WERI-Rb-1 (cell line): Measurements from ENCODE around the gene SCRT2.

Experiments
- DNase-seq: peaks from one replicate; pipeline ENCODE4 v3.0.0-alpha.2; 2020
- H3K27ac ChIP-seq: fragments of 250-450 bp; sonication (Bioruptor Pico); 2 replicates; pipeline ENCODE4 v1.5.1; 2020; ENCODE audit warnings: mild to moderate bottlenecking, moderate library complexity
- H3K27me3 ChIP-seq: fragments of 250-450 bp; sonication (Bioruptor Pico); 2 replicates; pipeline ENCODE4 v1.5.1; 2021; ENCODE audit warnings: mild to moderate bottlenecking, low read depth, moderate library complexity; ENCODE audit not compliant: insufficient read depth, severe bottlenecking
- H3K36me3 ChIP-seq: fragments of 250-450 bp; sonication (Bioruptor Pico); 2 replicates; pipeline ENCODE4 v1.5.1; 2020; ENCODE audit warnings: mild to moderate bottlenecking, moderate library complexity
- H3K4me3 ChIP-seq: 2 replicates; pipeline ENCODE4 v1.5.1; 2011; ENCODE audit warnings: low read depth, mild to moderate bottlenecking, control low read depth, low read length
- H3K9me3 ChIP-seq: fragments of 250-450 bp; sonication (Bioruptor Pico); 2 replicates; pipeline ENCODE4 v1.5.1; 2021; ENCODE audit warnings: mild to moderate bottlenecking, moderate library complexity; ENCODE audit not compliant: severe bottlenecking
- TF ChIP-seq, protein P1 (sequence below): IDR thresholded peaks from 2 replicates; pipeline ENCODE4 v1.5.1; 2011; ENCODE audit warnings: low read depth, mild to moderate bottlenecking, control low read depth, inconsistent platforms, low read length

The SCRT2 gene

DNA sequence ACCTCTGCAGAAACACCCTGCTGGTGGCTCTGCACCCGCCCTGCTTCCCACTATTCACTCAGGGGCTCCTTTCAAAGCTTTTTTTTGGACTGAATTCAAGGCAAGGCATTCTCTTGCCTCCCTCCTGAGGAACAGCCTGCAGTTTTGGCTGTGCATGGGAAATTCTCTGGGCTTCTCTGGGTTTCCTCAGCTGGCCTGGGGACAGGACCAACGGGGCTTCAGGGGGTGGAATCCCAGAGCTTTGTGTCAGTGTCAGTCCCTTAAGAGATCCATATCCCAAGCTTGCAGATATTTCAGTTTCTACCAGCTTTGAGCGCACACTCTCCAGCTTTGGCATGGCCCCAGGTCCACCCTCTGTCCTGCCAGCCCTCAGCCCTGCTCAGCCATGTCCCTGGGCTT is 2.0 kb downstream of the SCRT2 start:
- Histone ChIP-seq H3K36me3 (no peaks in the 10 kb centered on the region; the same call in 1 of the 2 replicates), H3K27me3 (no peaks in the 10 kb centered on the region), H3K27ac (no peak overlapping the region), H3K9me3 (no peaks in the 10 kb centered on the region), H3K4me3 (no peak overlapping the region)
- TF ChIP-seq, protein P1, sequence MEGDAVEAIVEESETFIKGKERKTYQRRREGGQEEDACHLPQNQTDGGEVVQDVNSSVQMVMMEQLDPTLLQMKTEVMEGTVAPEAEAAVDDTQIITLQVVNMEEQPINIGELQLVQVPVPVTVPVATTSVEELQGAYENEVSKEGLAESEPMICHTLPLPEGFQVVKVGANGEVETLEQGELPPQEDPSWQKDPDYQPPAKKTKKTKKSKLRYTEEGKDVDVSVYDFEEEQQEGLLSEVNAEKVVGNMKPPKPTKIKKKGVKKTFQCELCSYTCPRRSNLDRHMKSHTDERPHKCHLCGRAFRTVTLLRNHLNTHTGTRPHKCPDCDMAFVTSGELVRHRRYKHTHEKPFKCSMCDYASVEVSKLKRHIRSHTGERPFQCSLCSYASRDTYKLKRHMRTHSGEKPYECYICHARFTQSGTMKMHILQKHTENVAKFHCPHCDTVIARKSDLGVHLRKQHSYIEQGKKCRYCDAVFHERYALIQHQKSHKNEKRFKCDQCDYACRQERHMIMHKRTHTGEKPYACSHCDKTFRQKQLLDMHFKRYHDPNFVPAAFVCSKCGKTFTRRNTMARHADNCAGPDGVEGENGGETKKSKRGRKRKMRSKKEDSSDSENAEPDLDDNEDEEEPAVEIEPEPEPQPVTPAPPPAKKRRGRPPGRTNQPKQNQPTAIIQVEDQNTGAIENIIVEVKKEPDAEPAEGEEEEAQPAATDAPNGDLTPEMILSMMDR = no peak
- no peak for DNase-seq

DNA sequence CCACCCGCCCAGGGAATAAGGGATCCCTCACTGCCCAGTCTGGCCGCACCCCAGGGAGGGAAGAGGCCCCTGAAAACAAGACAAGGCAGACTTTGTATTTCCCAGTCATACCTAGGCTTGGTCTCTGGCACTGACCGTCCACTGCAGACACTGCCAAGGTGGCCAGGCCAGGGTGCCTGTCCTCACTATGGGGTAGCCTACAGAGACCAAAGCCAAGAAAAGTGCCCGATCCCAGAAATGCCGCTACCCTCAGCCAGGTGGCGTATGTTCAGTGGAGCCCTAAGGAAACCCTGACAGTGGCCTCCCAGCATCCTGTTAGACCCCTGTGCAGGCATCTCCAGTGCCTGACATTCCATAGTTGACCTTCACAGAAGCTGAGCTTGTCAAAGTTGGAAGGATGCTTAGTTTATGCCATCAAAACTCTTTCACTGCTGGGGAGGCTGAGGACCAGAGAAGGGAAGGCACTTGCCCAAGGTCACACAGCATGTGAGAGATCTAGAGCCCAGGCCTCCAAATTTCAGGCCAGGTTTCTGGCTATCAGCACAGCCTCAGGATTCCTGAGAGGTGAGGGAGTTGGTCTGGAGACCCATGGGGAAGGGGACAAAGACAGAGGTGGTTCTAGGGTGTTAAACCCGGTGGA is 2.5 kb downstream of the SCRT2 start:
- TF ChIP-seq, protein P1 = peak; percentile 63
- Histone ChIP-seq H3K36me3 (no peaks in the 10 kb centered on the region; the same call in 1 of the 2 replicates), H3K27ac (no peak overlapping the region), H3K4me3 (no peak overlapping the region), H3K27me3 (no peaks in the 10 kb centered on the region), H3K9me3 (no peaks in the 10 kb centered on the region)
- DNase-seq = peak; percentile 36

DNA sequence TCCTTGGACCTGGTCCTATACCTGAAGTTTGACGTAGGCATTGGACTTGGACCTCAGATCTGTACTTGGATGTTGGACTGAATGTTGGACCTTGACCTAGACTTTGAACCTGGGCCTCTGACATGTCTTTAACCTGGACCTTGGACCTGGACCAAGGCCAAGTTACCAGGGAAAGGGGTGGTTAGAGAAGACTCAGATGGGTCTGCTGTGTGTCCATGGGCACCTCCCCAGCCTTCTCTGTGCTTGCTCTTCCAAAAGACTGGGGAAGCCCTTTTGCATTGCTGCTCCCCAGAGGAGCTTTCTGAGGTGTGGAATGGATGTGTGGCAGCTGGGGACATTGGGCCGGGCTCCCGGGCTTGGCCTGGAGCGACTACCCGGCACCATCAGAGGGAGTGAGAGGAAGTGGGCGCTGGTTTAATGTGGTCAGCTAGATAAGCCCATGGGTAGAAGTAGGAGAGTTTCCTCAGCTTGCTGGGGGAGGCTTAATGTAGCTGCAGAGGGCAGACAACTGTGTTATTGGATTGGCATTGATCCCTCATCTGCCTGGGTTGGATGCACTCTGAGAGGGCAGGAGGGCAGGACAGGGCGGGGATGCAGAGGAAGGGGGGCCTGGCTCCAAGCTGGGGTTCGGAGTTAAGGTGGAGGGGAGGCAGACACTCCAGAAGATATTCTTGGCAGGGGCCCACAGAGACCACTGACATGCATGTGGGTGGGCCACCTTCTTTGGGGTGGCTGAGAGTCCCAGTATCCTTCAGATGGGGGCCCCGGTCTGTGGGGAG is 4.2 kb downstream of the SCRT2 start:
- Histone ChIP-seq H3K9me3 (no peaks in the 10 kb centered on the region), H3K27ac (no peak overlapping the region), H3K4me3 (no peak overlapping the region), H3K27me3 (no peaks in the 10 kb centered on the region), H3K36me3 (no peaks in the 10 kb centered on the region; the same call in 1 of the 2 replicates)
- TF ChIP-seq, protein P1 = no peak
- DNase-seq = no peak

DNA sequence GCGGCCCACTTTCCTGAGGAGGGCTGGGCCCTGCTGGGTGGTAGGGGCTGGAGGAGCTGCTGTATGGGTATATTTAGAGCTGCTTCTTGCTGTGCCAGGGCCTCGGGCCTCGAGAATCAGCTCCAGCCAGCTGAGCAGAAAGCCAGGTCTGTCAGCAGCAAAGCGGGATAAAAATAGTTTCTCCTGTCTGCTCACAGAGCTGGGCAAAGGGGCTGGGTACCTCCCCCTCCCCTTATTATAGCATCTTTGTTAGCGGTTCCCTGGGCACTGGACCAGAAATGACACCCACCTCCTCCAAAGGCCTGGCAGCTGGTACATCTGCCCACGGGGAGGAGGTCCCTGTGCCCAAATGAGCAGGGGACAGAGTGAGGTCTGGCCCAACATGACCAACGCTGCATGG is 6.0 kb downstream of the SCRT2 start:
- H3K4me3 ChIP-seq = no peak overlapping the region
- no peaks in the 10 kb centered on the region; the same call in 1 of the 2 replicates for H3K36me3 ChIP-seq
- H3K27ac ChIP-seq = no peak overlapping the region
- no peaks in the 10 kb centered on the region for H3K27me3 ChIP-seq
- TF ChIP-seq, protein P1 = no peak
- H3K9me3 ChIP-seq = no peaks in the 10 kb centered on the region
- DNase-seq = no peak

DNA sequence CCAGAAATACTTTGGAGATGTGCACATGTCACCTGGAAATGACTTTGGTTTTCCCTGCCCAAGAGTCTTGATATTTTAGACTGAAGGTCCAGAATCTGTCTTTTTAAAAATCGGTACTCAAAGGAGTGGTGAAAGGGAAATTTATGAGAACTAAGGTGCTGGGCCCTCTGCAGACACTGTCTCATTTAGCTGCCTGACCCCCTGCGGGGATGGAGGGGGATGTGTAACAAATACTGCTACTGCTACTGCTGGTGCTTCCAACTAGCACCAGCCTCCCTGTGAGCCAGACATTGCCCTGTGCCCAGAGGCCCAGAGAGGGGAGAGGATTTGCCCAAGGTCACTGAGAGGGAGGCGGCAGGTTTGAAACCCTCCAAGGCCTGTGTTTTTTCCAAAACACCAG is 7.0 kb downstream of the SCRT2 start:
- Histone ChIP-seq H3K36me3 (no peaks in the 10 kb centered on the region; the same call in 1 of the 2 replicates), H3K9me3 (no peaks in the 10 kb centered on the region), H3K27me3 (no peaks in the 10 kb centered on the region), H3K4me3 (no peak overlapping the region), H3K27ac (no peak overlapping the region)
- no peak for DNase-seq
- TF ChIP-seq, protein P1 = no peak
